Activated CD4-positive, alpha-beta T cell treated with anti-CD3 and anti-CD28 coated beads for 4 hours (primary cell): ENCODE results near the gene DAB2IP.
"Not testable (repeated sequence)": the region's sequence is repeated elsewhere in the genome, so short reads cannot be mapped to it uniquely, and the experiment has no call there.

Experiments
- DNase-seq, 2 donors: peaks; one replicate each; pipeline ENCODE4 v3.0.0-alpha.2; 2020

Gene DAB2IP

GRCh38 chr9:121780177-121781040 lies 129.0 kb downstream of the DAB2IP start:
- DNase-seq = no peak

GRCh38 chr9:121781145-121781548 lies 129.7 kb downstream of the DAB2IP start:
- DNase-seq = no peak

- DNase-seq = no peak
Observed at GRCh38 chr9:121781701-121782464, 130.4 kb downstream of the DAB2IP start.

GRCh38 chr9:121782514-121783110 lies 131.2 kb downstream of the DAB2IP start:
- no peak for DNase-seq

- no peak for DNase-seq
Observed at GRCh38 chr9:121783111-121783510, 131.7 kb downstream of the DAB2IP start.

- DNase-seq = no peak
Observed at GRCh38 chr9:121783521-121784507, 132.4 kb downstream of the DAB2IP start.

- DNase-seq = no peak
Observed at GRCh38 chr9:121784731-121785411, 133.4 kb downstream of the DAB2IP start.

- DNase-seq = no peak
Observed at GRCh38 chr9:121785673-121786542, 134.5 kb downstream of the DAB2IP start.

- DNase-seq = no peak
Observed at GRCh38 chr9:121786543-121786948, 135.1 kb downstream of the DAB2IP start.

GRCh38 chr9:121786998-121787422 lies 135.6 kb downstream of the DAB2IP start:
- DNase-seq = no peak

GRCh38 chr9:121788686-121789366 lies 137.4 kb downstream of the DAB2IP start:
- DNase-seq = no peak

GRCh38 chr9:121790841-121791240 lies 139.4 kb downstream of the DAB2IP start:
- no peak for DNase-seq

GRCh38 chr9:121792476-121792875 lies 141.0 kb downstream of the DAB2IP start:
- DNase-seq = not testable (repeated sequence)

- DNase-seq = not testable (repeated sequence)
Observed at GRCh38 chr9:121794334-121794733, 142.9 kb downstream of the DAB2IP start.

GRCh38 chr9:121797081-121797480 lies 145.6 kb downstream of the DAB2IP start:
- no peak for DNase-seq

- no peak for DNase-seq
Observed at GRCh38 chr9:121798941-121799340, 147.5 kb downstream of the DAB2IP start.

GRCh38 chr9:121800376-121800775 lies 148.9 kb downstream of the DAB2IP start:
- no peak for DNase-seq

- no peak for DNase-seq
Observed at GRCh38 chr9:121801579-121801978, 150.1 kb downstream of the DAB2IP start.

GRCh38 chr9:121802753-121803152 lies 151.3 kb downstream of the DAB2IP start:
- no peak for DNase-seq
